A549 (cell line): ENCODE data around the gene PRKN. TPM values are rescaled to one million over a fixed set of nuclear protein-coding genes. Genes with fewer than 3 reads are reported as not detected.

Experiments
- ATAC-seq, 2 experiments: fragments of 200-7000 bp in 1 of 2; fragments of >200 bp in 1 of 2; cut with Nextera tagmentation in 1 of 2; cut with Tn5 transposase in 1 of 2; 3 replicates each; pipeline versions ENCODE4 v1.8.0 to v1.9.1; 2018 to 2020; ENCODE audit warnings: mild to moderate bottlenecking in 1 of 2, moderate library complexity in 1 of 2
- CTCF ChIA-PET: fragments of 300-600 bp; sonication (Branson Sonifier 250); formaldehyde crosslinking; extraction: SDS; loops from one replicate; lab custom pipeline; 2021; ENCODE audit warnings: antibody characterized with exemption, inconsistent platforms; lab: Yijun Ruan, JAX
- POLR2A ChIA-PET: fragments of 350-600 bp; formaldehyde crosslinking; extraction: SDS; loops from one replicate; lab custom pipeline; 2021; ENCODE audit warnings: antibody characterized with exemption, inconsistent platforms; lab: Yijun Ruan, JAX
- DNase-seq, 2 experiments: peaks; one replicate each; pipeline versions ENCODE4 v3.0.0 to v3.0.0-alpha.2; 2011 to 2016; ENCODE audit warnings: low read depth in 1 of 2, low spot score in 1 of 2
- FAIRE-seq: peaks from 2 replicates; lab custom pipeline; 2011; peaks lifted over from hg19 to GRCh38; lab: Jason Lieb, UNC
- H3K27ac ChIP-seq, 2 experiments: fragments of >200 bp; sonication (Bioruptor Twin); formaldehyde crosslinking; 3 replicates each; pipeline ENCODE4 v1.5.1; 2016 to 2017
- H3K4me1 ChIP-seq: fragments of >200 bp; sonication (Bioruptor Twin); formaldehyde crosslinking; 3 replicates; pipeline ENCODE4 v1.6.1; 2016
- H3K4me2 ChIP-seq: fragments of >200 bp; sonication (Bioruptor Twin); formaldehyde crosslinking; 3 replicates; pipeline ENCODE4 v1.6.1; 2016
- H3K4me3 ChIP-seq: fragments of >200 bp; sonication (Bioruptor Twin); formaldehyde crosslinking; 3 replicates; pipeline ENCODE4 v1.5.1; 2016
- H3K9me3 ChIP-seq: fragments of >200 bp; sonication (Bioruptor Twin); formaldehyde crosslinking; 3 replicates; pipeline ENCODE4 v1.6.1; 2016
- CTCF ChIP-seq: fragments of >200 bp; sonication (Bioruptor Twin); formaldehyde crosslinking; IDR thresholded peaks from 3 replicates; pipeline ENCODE4 v1.5.1; 2016
- EHMT2 ChIP-seq: fragments of 200-600 bp; sonication (generic); IDR thresholded peaks from 2 replicates; pipeline ENCODE4 v1.6.1; 2016; ENCODE audit warnings: antibody characterized with exemption, low read depth, mild to moderate bottlenecking, moderate library complexity
- FOSB ChIP-seq: fragments of 250-450 bp; sonication (Bioruptor Pico); IDR thresholded peaks from 2 replicates; pipeline ENCODE4 v1.5.0; 2020; ENCODE audit warnings: mild to moderate bottlenecking, moderate library complexity
- FOSL2 ChIP-seq, 2 experiments: fragments of 450-650 bp in 1 of 2; fragments of >200 bp in 1 of 2; sonication (Bioruptor Twin) in 1 of 2; formaldehyde crosslinking; IDR thresholded peaks; 2 replicates each; pipeline versions ENCODE4 v1.5.0 to v1.6.1; 2016 to 2020; ENCODE audit warnings: mild to moderate bottlenecking in 1 of 2, moderate library complexity in 1 of 2
- FOXS1 ChIP-seq: fragments of 250-450 bp; sonication (Bioruptor Pico); IDR thresholded peaks from 2 replicates; pipeline ENCODE4 v1.5.0; 2020; ENCODE audit warnings: mild to moderate bottlenecking, moderate library complexity
- HMGXB4 ChIP-seq: fragments of 250-450 bp; sonication (Bioruptor Pico); IDR thresholded peaks from 2 replicates; pipeline ENCODE4 v1.5.0; 2021; ENCODE audit warnings: mild to moderate bottlenecking, moderate library complexity, borderline replicate concordance
- HOXA7 ChIP-seq: fragments of 250-450 bp; sonication (Bioruptor Pico); IDR thresholded peaks from 2 replicates; pipeline ENCODE4 v1.5.0; 2020; ENCODE audit warnings: mild to moderate bottlenecking, moderate library complexity
- HOXB13 ChIP-seq: fragments of 250-450 bp; sonication (Bioruptor Pico); IDR thresholded peaks from 2 replicates; pipeline ENCODE4 v1.5.0; 2020; ENCODE audit warnings: low read depth, mild to moderate bottlenecking, moderate library complexity
- JUN ChIP-seq, 2 experiments: fragments of >200 bp; sonication (Bioruptor Twin); formaldehyde crosslinking; IDR thresholded peaks; 2 replicates in 1 of 2; 3 replicates in 1 of 2; pipeline ENCODE4 v1.6.1; 2016 to 2017
- JUNB ChIP-seq: fragments of >200 bp; sonication (Bioruptor Twin); formaldehyde crosslinking; IDR thresholded peaks from 2 replicates; pipeline ENCODE4 v1.6.1; 2016
- KDM1A ChIP-seq: fragments of 200-600 bp; sonication (generic); IDR thresholded peaks from 2 replicates; pipeline ENCODE4 v1.6.1; 2016; ENCODE audit warnings: low read depth, mild to moderate bottlenecking
- KDM5A ChIP-seq: fragments of 200-600 bp; sonication (generic); IDR thresholded peaks from 2 replicates; pipeline ENCODE4 v1.6.1; 2016; ENCODE audit warnings: antibody characterized with exemption, mild to moderate bottlenecking
- MYC ChIP-seq: IDR thresholded peaks from 2 replicates; pipeline ENCODE4 v1.6.1; 2012; ENCODE audit warnings: mild to moderate bottlenecking, inconsistent platforms, low read length, improper control_type of control experiment, borderline replicate concordance
- PHF8 ChIP-seq: fragments of 200-600 bp; sonication (generic); IDR thresholded peaks from 2 replicates; pipeline ENCODE4 v1.6.1; 2016; ENCODE audit warnings: low read depth, mild to moderate bottlenecking, antibody characterized with exemption, moderate library complexity, borderline replicate concordance
- POLR2A ChIP-seq: IDR thresholded peaks from 2 replicates; pipeline ENCODE4 v1.6.1; 2012; ENCODE audit warnings: mild to moderate bottlenecking, low read length
- RAD21 ChIP-seq, 2 experiments: fragments of >200 bp in 1 of 2; sonication (Bioruptor Twin) in 1 of 2; formaldehyde crosslinking in 1 of 2; IDR thresholded peaks in 1 of 2; conservative IDR thresholded peaks in 1 of 2; 2 replicates in 1 of 2; 3 replicates in 1 of 2; pipeline ENCODE4 v1.6.1; 2012 to 2018; ENCODE audit warnings: inconsistent platforms in 1 of 2
- TFCP2L1 ChIP-seq: fragments of 250-450 bp; sonication (Bioruptor Pico); IDR thresholded peaks from 2 replicates; pipeline ENCODE4 v1.5.0; 2021; ENCODE audit warnings: mild to moderate bottlenecking
- ZC3H11A ChIP-seq: fragments of 450-650 bp; IDR thresholded peaks from 2 replicates; pipeline ENCODE4 v1.6.1; 2014; ENCODE audit warnings: antibody characterized with exemption, mild to moderate bottlenecking
- ZNF302 ChIP-seq: fragments of 250-450 bp; sonication (Bioruptor Pico); IDR thresholded peaks from 2 replicates; pipeline ENCODE4 v1.9.0; 2021; ENCODE audit warnings: inconsistent platforms, mild to moderate bottlenecking, moderate library complexity
- polyA plus RNA-seq, 4 experiments: library from polyadenylated mRNA; depleted of rRNA in 3 of 4; stranded (reverse); fragments of >200 nt; fragmentation: RNase III in 1 of 4; extraction: RNeasy Plus Mini Kit Qiagen cat#74134 plus additional on column Dnase treatment in 1 of 4; gene quantifications; 2 replicates in 3 of 4; 3 replicates in 1 of 4; pipeline ENCODE4 v1.2.3, GENCODE V29; 2011 to 2017
- TF ChIP-seq, protein P1 (sequence below): fragments of 450-650 bp; IDR thresholded peaks from 2 replicates; pipeline ENCODE4 v1.6.1; 2014; ENCODE audit warnings: antibody characterized with exemption
- TF ChIP-seq, protein P2 (sequence below): fragments of 250-450 bp; sonication (Bioruptor Pico); IDR thresholded peaks from 2 replicates; pipeline ENCODE4 v1.5.0; 2020; ENCODE audit warnings: low read depth, mild to moderate bottlenecking, moderate library complexity
- TF ChIP-seq, protein P3 (sequence below): fragments of 200-600 bp; sonication (generic); IDR thresholded peaks from 2 replicates; pipeline ENCODE4 v1.6.1; 2016; ENCODE audit warnings: antibody characterized with exemption, mild to moderate bottlenecking, moderate library complexity

PRKN gene
- polyA plus RNA-seq, 2 of the 4 experiments (the other 2 are of a cell fraction) = 0.36 to 0.39 TPM

GRCh38 chr6:162636167-162636566 is 91.4 kb downstream of the PRKN start:
- no peak overlapping the region for H3K4me2 ChIP-seq
- POLR2A ChIA-PET = no interaction called here
- FAIRE-seq = no peak
- CTCF ChIA-PET = interaction anchor here (1.0 kb wide), 1 partner anchor 10 kb away, joined by 3 read pairs; no protein-coding TSS in a partner anchor
- H3K4me1 ChIP-seq = no peaks in the 10 kb centered on the region
- no peak overlapping the region for H3K27ac ChIP-seq
- no peaks in the 10 kb centered on the region for H3K9me3 ChIP-seq
- DNase-seq = no peak
- no peak overlapping the region for H3K4me3 ChIP-seq
- no peak for TF ChIP-seq KDM5A
- TF ChIP-seq MYC = no peak
- TF ChIP-seq TFCP2L1 (CRISPR knock-in tag) = no peak
- TF ChIP-seq, protein P1, sequence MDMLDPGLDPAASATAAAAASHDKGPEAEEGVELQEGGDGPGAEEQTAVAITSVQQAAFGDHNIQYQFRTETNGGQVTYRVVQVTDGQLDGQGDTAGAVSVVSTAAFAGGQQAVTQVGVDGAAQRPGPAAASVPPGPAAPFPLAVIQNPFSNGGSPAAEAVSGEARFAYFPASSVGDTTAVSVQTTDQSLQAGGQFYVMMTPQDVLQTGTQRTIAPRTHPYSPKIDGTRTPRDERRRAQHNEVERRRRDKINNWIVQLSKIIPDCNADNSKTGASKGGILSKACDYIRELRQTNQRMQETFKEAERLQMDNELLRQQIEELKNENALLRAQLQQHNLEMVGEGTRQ = no peak
- TF ChIP-seq JUN (IDR thresholded peaks at IDR 0.05) = no peak
- no peak for TF ChIP-seq RAD21 (conservative IDR thresholded peaks at IDR 0.05 in 1 of 2, IDR thresholded peaks at IDR 0.05 in 1 of 2)
- TF ChIP-seq EHMT2 = no peak
- no peak for TF ChIP-seq HOXB13 (CRISPR knock-in tag)
- no peak for TF ChIP-seq HOXA7 (CRISPR knock-in tag)
- no peak for TF ChIP-seq CTCF
- TF ChIP-seq FOSB (CRISPR knock-in tag) = no peak
- no peak for TF ChIP-seq FOXS1
- TF ChIP-seq KDM1A = no peak
- no peak for TF ChIP-seq ZNF302
- no peak for TF ChIP-seq PHF8
- TF ChIP-seq POLR2A = no peak
- TF ChIP-seq, protein P2, sequence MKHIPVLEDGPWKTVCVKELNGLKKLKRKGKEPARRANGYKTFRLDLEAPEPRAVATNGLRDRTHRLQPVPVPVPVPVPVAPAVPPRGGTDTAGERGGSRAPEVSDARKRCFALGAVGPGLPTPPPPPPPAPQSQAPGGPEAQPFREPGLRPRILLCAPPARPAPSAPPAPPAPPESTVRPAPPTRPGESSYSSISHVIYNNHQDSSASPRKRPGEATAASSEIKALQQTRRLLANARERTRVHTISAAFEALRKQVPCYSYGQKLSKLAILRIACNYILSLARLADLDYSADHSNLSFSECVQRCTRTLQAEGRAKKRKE = no peak
- no peak for TF ChIP-seq HMGXB4 (CRISPR knock-in tag)
- TF ChIP-seq ZC3H11A = no peak
- TF ChIP-seq, all 56 proteins: peak for 0
- ATAC-seq = no peak

DNA sequence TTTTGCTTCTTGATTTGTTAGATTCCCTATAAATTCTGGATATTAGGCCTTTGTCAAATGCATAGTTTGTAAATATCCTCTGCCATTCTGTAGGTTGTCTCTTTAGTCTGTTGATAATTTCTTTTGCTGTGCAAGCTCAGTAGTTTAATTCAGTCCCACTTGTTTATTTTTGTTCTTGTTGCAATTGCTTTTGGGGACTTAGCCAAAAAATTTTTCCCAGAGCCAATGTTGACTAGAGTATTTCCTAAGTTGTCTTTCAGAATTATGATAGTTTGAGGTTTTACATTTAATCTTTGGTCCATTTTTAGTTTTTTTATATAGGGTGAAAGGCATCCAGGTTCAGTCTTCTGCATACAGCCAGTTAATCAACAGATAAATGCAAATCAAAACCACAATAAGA is 96.0 kb downstream of the PRKN start:
- ATAC-seq (no peak), DNase-seq (no peak)
- Histone ChIP-seq H3K27ac (no peak overlapping the region), H3K9me3 (no peaks in the 10 kb centered on the region), H3K4me1 (no peaks in the 10 kb centered on the region)
- TF ChIP-seq JUNB = no peak
- TF ChIP-seq, protein P3, sequence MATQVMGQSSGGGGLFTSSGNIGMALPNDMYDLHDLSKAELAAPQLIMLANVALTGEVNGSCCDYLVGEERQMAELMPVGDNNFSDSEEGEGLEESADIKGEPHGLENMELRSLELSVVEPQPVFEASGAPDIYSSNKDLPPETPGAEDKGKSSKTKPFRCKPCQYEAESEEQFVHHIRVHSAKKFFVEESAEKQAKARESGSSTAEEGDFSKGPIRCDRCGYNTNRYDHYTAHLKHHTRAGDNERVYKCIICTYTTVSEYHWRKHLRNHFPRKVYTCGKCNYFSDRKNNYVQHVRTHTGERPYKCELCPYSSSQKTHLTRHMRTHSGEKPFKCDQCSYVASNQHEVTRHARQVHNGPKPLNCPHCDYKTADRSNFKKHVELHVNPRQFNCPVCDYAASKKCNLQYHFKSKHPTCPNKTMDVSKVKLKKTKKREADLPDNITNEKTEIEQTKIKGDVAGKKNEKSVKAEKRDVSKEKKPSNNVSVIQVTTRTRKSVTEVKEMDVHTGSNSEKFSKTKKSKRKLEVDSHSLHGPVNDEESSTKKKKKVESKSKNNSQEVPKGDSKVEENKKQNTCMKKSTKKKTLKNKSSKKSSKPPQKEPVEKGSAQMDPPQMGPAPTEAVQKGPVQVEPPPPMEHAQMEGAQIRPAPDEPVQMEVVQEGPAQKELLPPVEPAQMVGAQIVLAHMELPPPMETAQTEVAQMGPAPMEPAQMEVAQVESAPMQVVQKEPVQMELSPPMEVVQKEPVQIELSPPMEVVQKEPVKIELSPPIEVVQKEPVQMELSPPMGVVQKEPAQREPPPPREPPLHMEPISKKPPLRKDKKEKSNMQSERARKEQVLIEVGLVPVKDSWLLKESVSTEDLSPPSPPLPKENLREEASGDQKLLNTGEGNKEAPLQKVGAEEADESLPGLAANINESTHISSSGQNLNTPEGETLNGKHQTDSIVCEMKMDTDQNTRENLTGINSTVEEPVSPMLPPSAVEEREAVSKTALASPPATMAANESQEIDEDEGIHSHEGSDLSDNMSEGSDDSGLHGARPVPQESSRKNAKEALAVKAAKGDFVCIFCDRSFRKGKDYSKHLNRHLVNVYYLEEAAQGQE = no peak
- no peak for TF ChIP-seq FOSL2 (IDR thresholded peaks at IDR 0.05)
- no peak for TF ChIP-seq FOSL2 (CRISPR knock-in tag; IDR thresholded peaks at IDR 0.05)
- no peak for TF ChIP-seq ZNF302
- TF ChIP-seq, protein P1 = no peak
- no peak for TF ChIP-seq KDM1A
- TF ChIP-seq, all 56 proteins: peak for 0
- CTCF ChIA-PET = interaction anchor here (0.6 kb wide), 1 partner anchor 808 kb away, joined by 4 read pairs; no protein-coding TSS in a partner anchor
- Histone ChIP-seq H3K4me2 (no peak overlapping the region), H3K4me3 (no peak overlapping the region)
- no peak for FAIRE-seq
- POLR2A ChIA-PET = no interaction called here
